ENCODE measurements around the gene ABCC2.

DNA sequence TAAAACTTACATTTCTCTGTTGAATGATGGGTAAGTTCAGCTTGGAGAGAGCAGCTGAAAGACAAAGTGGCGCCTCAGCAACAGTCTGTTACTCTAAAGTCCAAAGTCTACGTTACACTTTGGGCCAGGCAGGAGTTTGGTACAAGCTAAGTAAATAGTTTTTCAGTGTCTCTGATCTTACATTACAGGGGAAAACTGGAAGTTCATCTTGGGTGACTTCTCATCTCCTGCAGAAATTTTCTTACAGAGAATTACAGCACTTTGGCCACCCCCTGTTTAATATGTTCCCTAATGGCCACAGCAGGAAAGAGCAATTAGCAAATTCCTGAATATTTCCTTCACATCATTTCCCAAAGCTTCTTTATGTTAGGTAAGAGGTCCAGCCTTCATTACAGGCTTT, 67.1 kb downstream of the ABCC2 start:
- TF ChIP-seq, protein P1, sequence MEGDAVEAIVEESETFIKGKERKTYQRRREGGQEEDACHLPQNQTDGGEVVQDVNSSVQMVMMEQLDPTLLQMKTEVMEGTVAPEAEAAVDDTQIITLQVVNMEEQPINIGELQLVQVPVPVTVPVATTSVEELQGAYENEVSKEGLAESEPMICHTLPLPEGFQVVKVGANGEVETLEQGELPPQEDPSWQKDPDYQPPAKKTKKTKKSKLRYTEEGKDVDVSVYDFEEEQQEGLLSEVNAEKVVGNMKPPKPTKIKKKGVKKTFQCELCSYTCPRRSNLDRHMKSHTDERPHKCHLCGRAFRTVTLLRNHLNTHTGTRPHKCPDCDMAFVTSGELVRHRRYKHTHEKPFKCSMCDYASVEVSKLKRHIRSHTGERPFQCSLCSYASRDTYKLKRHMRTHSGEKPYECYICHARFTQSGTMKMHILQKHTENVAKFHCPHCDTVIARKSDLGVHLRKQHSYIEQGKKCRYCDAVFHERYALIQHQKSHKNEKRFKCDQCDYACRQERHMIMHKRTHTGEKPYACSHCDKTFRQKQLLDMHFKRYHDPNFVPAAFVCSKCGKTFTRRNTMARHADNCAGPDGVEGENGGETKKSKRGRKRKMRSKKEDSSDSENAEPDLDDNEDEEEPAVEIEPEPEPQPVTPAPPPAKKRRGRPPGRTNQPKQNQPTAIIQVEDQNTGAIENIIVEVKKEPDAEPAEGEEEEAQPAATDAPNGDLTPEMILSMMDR (IDR thresholded peaks at IDR 0.05; ENCODE audit: low read depth, low read length) = no peak
- TF ChIP-seq POLR2A (IDR thresholded peaks at IDR 0.05; ENCODE audit: extremely low read depth, insufficient read length) = no peak
- no peak for TF ChIP-seq MYC (IDR thresholded peaks at IDR 0.05; ENCODE audit: low read depth, low read length)
- no peak for TF ChIP-seq MAX (IDR thresholded peaks at IDR 0.05; ENCODE audit: low read depth, low read length)
